Ishikawa (cell line): ENCODE results near the gene DOCK2.

Experiments
- CEBPB ChIP-seq: IDR thresholded peaks from 2 replicates; pipeline ENCODE4 v1.6.1; 2012
- CREB1 ChIP-seq: IDR thresholded peaks from 2 replicates; pipeline ENCODE4 v1.6.1; 2012; ENCODE audit warnings: low read depth
- EGR1 ChIP-seq: IDR thresholded peaks from 2 replicates; pipeline ENCODE4 v1.6.1; 2012
- EP300 ChIP-seq: IDR thresholded peaks from 2 replicates; pipeline ENCODE4 v1.6.1; 2012; ENCODE audit warnings: borderline replicate concordance
- FOXM1 ChIP-seq: IDR thresholded peaks from 2 replicates; pipeline ENCODE4 v1.6.1; 2012; ENCODE audit warnings: low read depth, borderline replicate concordance
- MAX ChIP-seq: IDR thresholded peaks from 2 replicates; pipeline ENCODE4 v1.6.1; 2012
- NFIC ChIP-seq: IDR thresholded peaks from 2 replicates; pipeline ENCODE4 v1.6.1; 2012
- RAD21 ChIP-seq: IDR thresholded peaks from 2 replicates; pipeline ENCODE4 v1.6.1; 2012; ENCODE audit warnings: low read depth
- REST ChIP-seq: IDR thresholded peaks from 2 replicates; pipeline ENCODE4 v1.6.1; 2012; ENCODE audit warnings: low read depth, mild to moderate bottlenecking
- TAF1 ChIP-seq: IDR thresholded peaks from 2 replicates; pipeline ENCODE4 v1.6.1; 2012; ENCODE audit warnings: low read depth, mild to moderate bottlenecking
- TCF12 ChIP-seq: IDR thresholded peaks from 2 replicates; pipeline ENCODE4 v1.6.1; 2012; ENCODE audit warnings: low read depth
- TEAD4 ChIP-seq: IDR thresholded peaks from 2 replicates; pipeline ENCODE4 v1.6.1; 2012
- USF1 ChIP-seq: IDR thresholded peaks from 2 replicates; pipeline ENCODE4 v1.6.1; 2012
- YY1 ChIP-seq: IDR thresholded peaks from 2 replicates; pipeline ENCODE4 v1.6.1; 2012; ENCODE audit warnings: low read depth
- ZBTB7A ChIP-seq: IDR thresholded peaks from 2 replicates; pipeline ENCODE4 v1.6.1; 2012; ENCODE audit warnings: low read depth

Gene DOCK2

GRCh38 chr5:169670769-169671525, 33.9 kb downstream of the DOCK2 start:
- TF ChIP-seq TCF12 (no peak), NFIC (no peak), CEBPB (no peak), EP300 (no peak), CREB1 (no peak), EGR1 (no peak), RAD21 (no peak), YY1 (no peak), TEAD4 (no peak), TAF1 (no peak), MAX (no peak), REST (no peak), FOXM1 (no peak), USF1 (no peak), ZBTB7A (no peak)

GRCh38 chr5:169682026-169682425, 45.0 kb downstream of the DOCK2 start:
- TF ChIP-seq TAF1 (no peak), TCF12 (no peak), YY1 (no peak), RAD21 (no peak), ZBTB7A (no peak), NFIC (no peak), FOXM1 (no peak), CEBPB (no peak), USF1 (no peak), REST (no peak), TEAD4 (no peak), EGR1 (no peak), MAX (no peak), EP300 (no peak), CREB1 (no peak)

GRCh38 chr5:169686137-169686536, 49.1 kb downstream of the DOCK2 start:
- no peak for TF ChIP-seq ZBTB7A
- no peak for TF ChIP-seq CREB1
- no peak for TF ChIP-seq EGR1
- TF ChIP-seq FOXM1, result no peak
- TF ChIP-seq RAD21, result no peak
- TF ChIP-seq REST, result no peak
- TF ChIP-seq USF1, result no peak
- TF ChIP-seq TAF1, result no peak
- no peak for TF ChIP-seq EP300
- no peak for TF ChIP-seq CEBPB
- no peak for TF ChIP-seq TCF12
- no peak for TF ChIP-seq YY1
- no peak for TF ChIP-seq MAX

GRCh38 chr5:169688106-169688505, 51.0 kb downstream of the DOCK2 start:
- TF ChIP-seq TEAD4 (no peak), YY1 (no peak), TAF1 (no peak), FOXM1 (no peak), ZBTB7A (no peak), MAX (no peak), EGR1 (no peak), USF1 (no peak), CEBPB (no peak), NFIC (no peak), EP300 (no peak), REST (no peak), TCF12 (no peak), CREB1 (no peak), RAD21 (no peak)
